Gastroesophageal sphincter (tissue), 4 donors: ENCODE data around the gene DNLZ. TPM values are rescaled to one million over a fixed set of nuclear protein-coding genes. Genes with fewer than 3 reads are reported as not detected.

Source experiments
- ATAC-seq: fragments of 150-250 bp; one replicate; pipeline ENCODE4 v1.9.1; 2016; ENCODE audit warnings: mild to moderate bottlenecking, moderate library complexity
- H3K27ac ChIP-seq, 4 donors: fragments of 200-600 bp; sonication (generic) in 3 of 4; 1 replicate in 3 of 4; 2 replicates in 1 of 4; pipeline ENCODE4 v1.5.1; 2016 to 2019
- H3K27me3 ChIP-seq: fragments of 200-600 bp; sonication (generic); one replicate; pipeline ENCODE4 v1.5.1; 2019
- H3K36me3 ChIP-seq, 2 donors: fragments of 200-600 bp; sonication (generic); one replicate each; pipeline ENCODE4 v1.5.1; 2019; ENCODE audit warnings: control low read depth in 1 of 2
- H3K4me1 ChIP-seq, 3 donors: fragments of 200-600 bp; sonication (generic); 1 replicate in 2 of 3; 2 replicates in 1 of 3; pipeline ENCODE4 v1.5.1; 2016 to 2019; ENCODE audit warnings: control low read depth in 2 of 3
- H3K4me3 ChIP-seq, 2 donors: fragments of 200-600 bp; sonication (generic); one replicate each; pipeline ENCODE4 v1.5.1; 2019; ENCODE audit warnings: mild to moderate bottlenecking in 1 of 2, moderate library complexity in 1 of 2
- H3K9me3 ChIP-seq, 3 donors: fragments of 200-600 bp; sonication (generic); one replicate each; pipeline ENCODE4 v1.5.1; 2017 to 2019; ENCODE audit warnings: control low read depth in 2 of 3
- CTCF ChIP-seq, 4 experiments: fragments of 200-600 bp in 2 of 4; fragments of 450-650 bp in 2 of 4; sonication (generic) in 1 of 4; IDR thresholded peaks; one replicate each; pipeline ENCODE4 v1.5.1; 2017 to 2019; ENCODE audit warnings: antibody characterized with exemption in 4 of 4, mild to moderate bottlenecking in 2 of 4, moderate library complexity in 2 of 4
- EP300 ChIP-seq: sonication (generic); formaldehyde crosslinking; IDR thresholded peaks from one replicate; pipeline ENCODE4 v1.6.1; 2017; ENCODE audit warnings: antibody characterized with exemption, mild to moderate bottlenecking
- POLR2A ChIP-seq, 2 donors: fragments of 450-650 bp; IDR thresholded peaks; one replicate each; pipeline ENCODE4 v1.6.1; 2017; ENCODE audit warnings: antibody characterized with exemption in 2 of 2, mild to moderate bottlenecking in 2 of 2, moderate library complexity in 1 of 2
- POLR2AphosphoS5 ChIP-seq: sonication (generic); formaldehyde crosslinking; IDR thresholded peaks from one replicate; pipeline ENCODE4 v1.6.1; 2017; ENCODE audit warnings: antibody characterized with exemption
- WGBS, 2 donors: methylation state at CpG; one replicate each; pipeline ENCODE4 v1.1.5; 2018; ENCODE audit warnings: low coverage in 1 of 2; 5-methylcytosine and 5-hydroxymethylcytosine counted together
- total RNA-seq, 4 donors: library from RNA; depleted of rRNA; stranded (reverse); fragments of >200 nt; gene quantifications; one replicate each; pipeline ENCODE4 v1.1.0, GENCODE V29; 2016

DNLZ gene
- total RNA-seq, 4 donors from 2014 or later, result 8.4 to 23.7 (median 15.7) TPM

DNA sequence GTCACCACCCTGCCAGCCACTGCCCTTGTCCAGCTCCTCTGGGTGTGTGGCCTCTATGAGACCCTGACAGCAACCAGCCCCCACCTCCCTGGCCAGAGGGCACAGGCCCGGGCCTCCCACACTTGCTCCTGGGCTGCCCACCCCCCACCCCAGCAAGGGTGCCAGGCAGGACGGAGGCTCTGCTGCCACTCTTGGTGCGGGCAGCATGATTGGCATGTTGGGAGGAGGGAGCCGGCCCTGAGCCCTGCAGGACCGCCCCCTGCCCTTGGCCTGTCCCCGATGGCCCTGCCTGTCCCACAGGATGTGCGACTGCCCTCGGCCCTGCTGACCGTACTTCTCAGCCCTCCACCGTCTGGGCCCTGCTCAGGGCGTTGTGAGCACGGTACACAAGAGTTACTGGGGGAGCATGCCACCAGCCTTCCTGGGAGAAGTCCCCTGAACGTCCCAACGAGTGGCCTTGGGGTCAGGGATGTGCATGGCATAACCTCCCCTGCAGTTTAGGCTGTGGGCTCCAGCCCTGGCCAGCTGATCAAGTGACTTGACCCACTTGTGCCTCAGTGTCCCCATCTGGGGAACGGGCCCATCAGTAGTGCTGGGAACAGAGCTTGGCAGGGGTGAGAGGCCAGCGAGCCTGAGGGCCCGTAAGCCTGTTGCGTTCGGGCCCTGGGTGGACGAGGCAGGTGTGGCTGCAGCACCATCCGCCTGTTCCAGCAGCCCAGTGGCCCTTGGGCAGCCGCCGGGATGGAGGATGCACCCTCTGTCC, 20.2 kb downstream of the DNLZ start:
- Histone ChIP-seq H3K27ac (peak overlapping the region in 3 of 4 donors; percentile 64 to 80 (median 68)), H3K4me1 (peaks cover 0 to 64% (median 16%) of the 10 kb centered on the region in 3 donors), H3K4me3 (peak overlapping the region in 1 of 2 donors; percentile 58), H3K27me3 (no peaks in the 10 kb centered on the region), H3K9me3 (no peaks in the 10 kb centered on the region), H3K36me3 (peaks cover 0 to 30% of the 10 kb centered on the region in 2 donors)
- TF ChIP-seq CTCF (IDR thresholded peaks at IDR 0.05), result no peak
- no peak for TF ChIP-seq POLR2AphosphoS5
- no peak for TF ChIP-seq EP300
- TF ChIP-seq POLR2A (IDR thresholded peaks at IDR 0.05), result no peak
- WGBS, 2 donors, result 17 to 90% methylated on average over 1 to 2 of the region's 23 CpGs
- ATAC-seq, result no peak

DNA sequence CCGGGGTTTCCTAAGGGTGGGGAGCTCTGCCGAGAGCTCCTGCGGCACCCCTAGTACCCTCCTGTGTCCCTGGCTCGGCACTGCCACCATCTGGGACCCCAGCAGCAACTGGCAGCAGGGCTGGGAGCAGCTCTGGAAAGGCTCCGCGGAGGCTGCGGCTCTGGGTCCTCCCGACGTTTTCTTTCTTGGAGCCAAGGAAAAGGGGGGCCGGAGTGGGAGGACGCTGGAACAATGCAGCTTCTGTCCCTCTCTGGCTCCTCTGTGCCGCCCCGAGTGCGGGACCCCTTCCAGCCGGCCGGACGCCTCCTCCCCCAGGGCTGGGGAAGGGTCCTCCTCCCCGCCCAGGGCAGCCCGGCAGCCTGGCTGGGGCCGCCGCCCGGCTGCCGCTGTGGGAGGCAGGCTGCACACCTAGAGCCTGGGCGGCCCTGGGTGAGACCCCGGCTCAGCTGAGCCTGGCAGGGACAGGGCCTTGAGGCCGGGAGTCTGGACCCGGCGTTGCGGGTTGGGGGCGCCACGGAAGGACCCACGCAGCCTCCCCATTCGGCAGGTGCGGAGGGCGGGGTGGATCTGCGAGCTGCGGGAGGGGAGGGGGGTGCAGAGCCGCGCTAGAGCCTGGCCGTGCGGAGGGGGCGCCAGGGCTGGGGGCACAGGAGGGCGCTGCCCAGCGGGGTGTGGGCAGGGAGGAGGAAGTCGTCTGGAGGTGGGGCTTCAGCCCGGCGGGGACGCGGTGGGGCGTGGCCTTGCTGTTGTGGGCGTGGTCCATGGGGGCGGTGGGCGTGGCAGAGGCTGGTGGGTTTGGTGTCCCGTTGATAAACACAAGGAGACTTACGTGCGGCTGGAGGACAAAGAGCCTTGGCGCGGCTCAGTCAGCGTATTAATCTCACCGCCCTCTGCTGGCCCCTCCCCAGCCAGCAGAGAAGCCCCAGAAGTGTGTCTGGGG, 21.1 kb downstream of the DNLZ start:
- Histone ChIP-seq H3K36me3 (peaks cover 0 to 38% of the 10 kb centered on the region in 2 donors), H3K27ac (peak overlapping the region in 3 of 4 donors; percentile 64 to 80 (median 68)), H3K9me3 (no peaks in the 10 kb centered on the region), H3K27me3 (no peaks in the 10 kb centered on the region), H3K4me1 (peaks cover 0 to 64% (median 16%) of the 10 kb centered on the region in 3 donors), H3K4me3 (peak overlapping the region; percentile 29 to 58)
- WGBS, 2 donors, result no CpG with 5 or more reads among the region's 60 CpGs
- peak; percentile 68 for ATAC-seq
- TF ChIP-seq POLR2AphosphoS5 (no peak), POLR2A (IDR thresholded peaks at IDR 0.05) (no peak), EP300 (no peak), CTCF (IDR thresholded peaks at IDR 0.05) (peak in 1 of 4 experiments; percentile 6)

DNA sequence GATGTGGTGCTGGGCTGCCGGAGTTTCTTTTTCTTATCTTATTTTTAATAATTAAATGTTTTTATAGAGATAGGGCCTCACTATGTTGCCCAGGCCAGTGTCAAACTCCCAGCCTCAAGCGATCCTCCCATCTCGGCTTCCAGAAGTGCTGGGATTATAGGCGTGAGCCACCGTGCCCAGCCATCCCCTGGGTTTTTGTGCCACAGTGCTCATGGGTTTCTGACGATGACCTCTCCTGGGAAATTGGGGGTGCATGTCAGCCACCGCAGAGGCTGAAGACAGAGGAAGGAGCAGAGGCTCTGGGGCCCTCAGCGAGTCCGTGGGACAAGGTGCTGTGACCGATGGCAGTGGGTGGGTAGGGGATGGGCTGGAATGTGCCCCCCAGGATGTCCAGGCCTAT, 21.8 kb downstream of the DNLZ start:
- TF ChIP-seq POLR2A (IDR thresholded peaks at IDR 0.05), result no peak
- TF ChIP-seq POLR2AphosphoS5, result no peak
- no peak for TF ChIP-seq CTCF (IDR thresholded peaks at IDR 0.05)
- no peak for TF ChIP-seq EP300
- WGBS, 2 donors, result 89 to 100% methylated on average over 1 to 3 of the region's 10 CpGs
- Histone ChIP-seq H3K4me3 (peak overlapping the region in 1 of 2 donors; percentile 58), H3K27ac (peak overlapping the region in 2 of 4 donors; percentile 64 to 80), H3K36me3 (peaks cover 0 to 45% of the 10 kb centered on the region in 2 donors), H3K4me1 (peaks cover 0 to 62% (median 16%) of the 10 kb centered on the region in 3 donors), H3K27me3 (no peaks in the 10 kb centered on the region), H3K9me3 (no peaks in the 10 kb centered on the region)
- ATAC-seq, result no peak

GRCh38 chr9:136341042-136341655, 22.4 kb downstream of the DNLZ start:
- peaks cover 0 to 56% (median 15%) of the 10 kb centered on the region in 3 donors for H3K4me1 ChIP-seq
- no peaks in the 10 kb centered on the region for H3K27me3 ChIP-seq
- peaks cover 0 to 51% of the 10 kb centered on the region in 2 donors for H3K36me3 ChIP-seq
- 76% methylated on average over 3 of the region's 18 CpGs; no CpG with 5 or more reads in 1 of the 2 donors for WGBS, 2 donors
- H3K4me3 ChIP-seq, result no peak overlapping the region
- peak overlapping the region in 2 of 4 donors; percentile 64 to 80 for H3K27ac ChIP-seq
- no peak for ATAC-seq
- no peaks in the 10 kb centered on the region for H3K9me3 ChIP-seq
- no peak for TF ChIP-seq CTCF (IDR thresholded peaks at IDR 0.05)
- no peak for TF ChIP-seq POLR2AphosphoS5
- no peak for TF ChIP-seq EP300
- no peak for TF ChIP-seq POLR2A (IDR thresholded peaks at IDR 0.05)
